CD4-positive, alpha-beta T cell treated with Interleukin-1 beta for 1 hour (primary cell): ENCODE measurements around the gene KIF6.

Source experiments
- DNase-seq, 2 donors: peaks; one replicate each; pipeline ENCODE4 v3.0.0-alpha.2; 2020 to 2022

Gene KIF6

GRCh38 chr6:39366931-39367618 lies 358.1 kb downstream of the KIF6 start:
- DNase-seq = no peak

- no peak for DNase-seq
These were observed 359.7 kb downstream of the KIF6 start for GRCh38 chr6:39365281-39366074.

GRCh38 chr6:39363280-39363679 lies 361.9 kb downstream of the KIF6 start:
- DNase-seq = no peak

GRCh38 chr6:39362487-39362865 lies 362.7 kb downstream of the KIF6 start:
- no peak for DNase-seq

- peak; percentile 21 to 44 for DNase-seq
These were observed 363.3 kb downstream of the KIF6 start for GRCh38 chr6:39361657-39362486.

- DNase-seq = no peak
These were observed 364.8 kb downstream of the KIF6 start for GRCh38 chr6:39360378-39360777.

GRCh38 chr6:39357998-39358686 lies 367.1 kb downstream of the KIF6 start:
- DNase-seq = no peak

GRCh38 chr6:39353698-39354315 lies 371.4 kb downstream of the KIF6 start:
- no peak for DNase-seq

- no peak for DNase-seq
These were observed 374.3 kb downstream of the KIF6 start for GRCh38 chr6:39350723-39351505.

GRCh38 chr6:39348740-39349139 lies 376.5 kb downstream of the KIF6 start:
- DNase-seq = no peak

- DNase-seq = peak; percentile 35 to 39
These were observed 377.2 kb downstream of the KIF6 start for GRCh38 chr6:39347906-39348585.

GRCh38 chr6:39347206-39347605 lies 378.0 kb downstream of the KIF6 start:
- no peak for DNase-seq

- no peak for DNase-seq
These were observed 380.4 kb downstream of the KIF6 start for GRCh38 chr6:39344821-39345280.

- DNase-seq = no peak
These were observed 381.8 kb downstream of the KIF6 start for GRCh38 chr6:39343396-39343870.

- peak in 1 of 2 donors; percentile 20 for DNase-seq
These were observed 382.4 kb downstream of the KIF6 start for GRCh38 chr6:39342692-39343395.

GRCh38 chr6:39341937-39342336 lies 383.3 kb downstream of the KIF6 start:
- no peak for DNase-seq

- DNase-seq = no peak
These were observed 383.9 kb downstream of the KIF6 start for GRCh38 chr6:39341352-39341751.

GRCh38 chr6:39339868-39340550 lies 385.2 kb downstream of the KIF6 start:
- no peak for DNase-seq

GRCh38 chr6:39339096-39339867 lies 385.9 kb downstream of the KIF6 start:
- no peak for DNase-seq
